NK-92 treated with Interleukin-12 subunit alpha and Interleukin-12 subunit beta, amount 100 ng/mL, for 24 hours (cell line): ENCODE data around the gene RNF38.
"Not testable (repeated sequence)": the region's sequence is repeated elsewhere in the genome, so short reads cannot be mapped to it uniquely, and the experiment has no call there.

Experiments used
- DNase-seq: peaks from one replicate; lab custom pipeline; 2025; lab: John Stamatoyannopoulos, UW

The RNF38 gene

DNA sequence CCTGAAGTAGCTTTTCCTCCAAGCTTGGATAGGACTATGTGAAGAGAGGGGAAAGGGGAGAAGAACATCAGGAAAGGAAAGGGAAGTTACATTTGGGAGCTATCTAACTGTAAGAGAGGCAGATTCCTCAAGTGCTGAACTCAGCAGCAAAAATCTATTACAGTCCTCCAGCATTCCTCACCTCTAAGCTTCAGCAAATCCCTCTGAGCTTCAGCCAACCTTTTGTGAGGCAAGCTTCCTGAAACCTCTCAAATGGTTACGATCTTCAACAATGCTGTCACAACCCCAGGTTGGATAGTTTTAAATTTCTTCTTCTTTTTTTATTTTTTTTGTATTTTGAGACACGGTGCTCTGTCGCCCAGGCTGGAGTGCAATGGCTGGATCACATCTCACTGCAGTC lies 2.5 kb upstream of the RNF38 start:
- DNase-seq: no peak

DNA sequence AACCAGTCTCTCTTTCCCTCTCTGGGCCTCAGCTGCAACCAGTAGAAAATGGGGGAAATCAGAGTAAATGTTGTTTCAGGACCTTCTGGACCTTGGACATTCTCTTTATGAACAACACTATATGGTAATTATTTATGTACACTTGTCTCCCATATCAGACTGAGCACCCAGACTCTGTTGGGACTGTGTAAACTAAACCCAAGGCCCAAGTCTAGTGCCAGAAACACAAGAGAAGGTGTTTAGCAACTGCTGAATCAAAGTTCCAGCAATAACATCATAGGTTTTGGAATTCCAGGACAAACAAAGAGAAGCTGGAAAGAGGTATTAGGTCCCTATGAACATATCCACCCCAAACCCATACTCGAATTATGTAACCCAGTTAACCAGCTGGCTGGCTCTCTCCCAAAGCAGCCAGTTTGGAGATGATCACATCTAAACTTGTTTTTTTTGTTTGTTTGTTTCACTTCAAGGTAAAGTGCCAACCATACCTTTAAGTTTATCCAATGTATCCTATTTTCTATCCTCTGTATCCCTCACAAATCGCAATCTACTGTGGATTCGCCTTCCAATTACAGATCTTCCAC lies 1.9 kb upstream of the RNF38 start:
- no peak for DNase-seq

- peak; percentile 94 for DNase-seq
These were observed 1.2 kb upstream of the RNF38 start for GRCh38 chr9:36401164-36401740.

- DNase-seq: peak; percentile 94
These were observed 479 bp upstream of the RNF38 start for GRCh38 chr9:36400332-36401163.

DNA sequence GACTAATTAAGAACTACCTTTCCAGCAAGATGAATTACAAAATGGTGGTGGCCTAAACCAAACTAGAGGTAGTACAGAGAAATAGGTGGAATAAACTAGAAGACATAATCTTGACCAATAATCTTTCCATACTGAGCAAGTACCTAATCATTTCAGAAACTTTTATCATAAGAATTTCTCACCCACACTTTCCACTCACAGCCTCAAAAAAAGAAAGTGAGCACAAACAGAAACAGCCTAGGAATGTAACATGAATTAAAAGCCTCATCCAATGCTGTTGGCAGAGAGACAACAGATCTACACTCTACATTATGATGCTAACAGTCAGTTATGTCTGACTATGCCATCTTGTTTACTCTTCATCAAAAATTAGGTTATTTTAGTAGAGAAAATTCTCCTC lies 1.3 kb downstream of the RNF38 start:
- no peak for DNase-seq

- peak; percentile 31 for DNase-seq
These were observed 3.1 kb downstream of the RNF38 start for GRCh38 chr9:36396985-36397384.

DNA sequence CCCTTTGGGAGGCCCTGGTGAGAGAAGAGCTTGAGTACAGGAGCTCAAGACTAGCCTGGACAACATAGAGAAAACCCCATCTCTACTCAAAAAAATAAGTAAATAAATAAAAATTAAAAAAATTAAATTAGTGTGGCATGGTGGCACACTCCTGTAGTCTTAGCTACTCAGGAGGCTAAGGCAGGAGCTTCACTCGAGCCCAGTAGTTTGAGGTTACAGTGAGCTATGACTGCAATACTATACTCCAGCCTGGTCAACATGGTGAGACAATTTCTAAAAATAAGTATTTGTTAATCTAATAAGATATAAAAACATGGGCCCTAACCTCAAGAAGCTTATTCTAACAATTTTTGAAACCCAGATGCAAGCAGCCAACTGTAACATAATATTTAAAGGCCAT lies 7.6 kb downstream of the RNF38 start:
- no peak for DNase-seq

GRCh38 chr9:36389590-36389989 lies 10.5 kb downstream of the RNF38 start:
- DNase-seq: no peak

DNA sequence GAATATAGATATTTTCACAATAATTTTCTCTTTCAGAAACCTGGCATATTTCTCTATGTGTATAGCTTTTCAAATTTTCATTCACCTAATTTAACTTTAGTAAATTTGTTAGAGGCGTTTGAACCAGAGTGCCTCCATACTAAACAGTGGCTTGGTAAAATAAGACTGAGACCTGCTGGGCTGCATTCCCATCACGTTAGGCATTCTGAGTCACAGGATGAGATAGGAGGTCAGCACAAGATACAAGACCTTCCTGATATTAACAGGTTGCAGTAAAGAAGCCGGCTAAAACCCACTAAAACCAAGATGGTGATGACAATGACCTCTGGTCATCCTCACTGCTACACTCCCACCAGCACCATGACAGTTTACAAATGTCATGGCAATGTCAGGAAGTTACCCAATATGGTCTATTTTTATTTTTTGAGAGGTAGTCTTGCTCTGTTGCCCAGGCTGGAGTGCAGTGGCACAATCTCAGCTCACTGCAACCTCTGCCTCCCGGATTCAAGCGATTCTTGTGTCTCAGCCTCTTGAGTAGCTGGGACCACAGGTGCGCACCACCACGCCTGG lies 13.6 kb downstream of the RNF38 start:
- not testable (repeated sequence) for DNase-seq

DNA sequence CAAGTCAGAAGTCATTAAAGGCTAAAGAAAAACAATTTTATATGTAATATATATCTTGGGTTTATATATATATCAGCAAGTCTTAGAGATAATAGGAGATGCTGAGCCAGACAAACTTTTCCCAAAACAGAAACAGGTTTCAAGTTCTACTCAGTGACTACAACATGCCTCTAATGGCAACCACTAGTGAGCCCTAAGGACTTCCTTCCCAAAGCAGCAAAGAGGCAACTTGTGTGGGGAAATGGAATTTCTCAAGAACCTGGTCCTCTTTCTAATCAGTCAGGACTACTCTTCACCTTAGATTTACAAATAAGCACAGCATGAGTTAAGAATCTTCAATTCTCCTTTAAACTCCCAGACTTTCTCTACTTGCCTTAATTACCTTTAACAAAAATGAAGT lies 17.6 kb downstream of the RNF38 start:
- DNase-seq: no peak

- no peak for DNase-seq
These were observed 35.5 kb downstream of the RNF38 start for GRCh38 chr9:36364577-36364976.

- no peak for DNase-seq
These were observed 36.6 kb downstream of the RNF38 start for GRCh38 chr9:36363448-36363847.

DNA sequence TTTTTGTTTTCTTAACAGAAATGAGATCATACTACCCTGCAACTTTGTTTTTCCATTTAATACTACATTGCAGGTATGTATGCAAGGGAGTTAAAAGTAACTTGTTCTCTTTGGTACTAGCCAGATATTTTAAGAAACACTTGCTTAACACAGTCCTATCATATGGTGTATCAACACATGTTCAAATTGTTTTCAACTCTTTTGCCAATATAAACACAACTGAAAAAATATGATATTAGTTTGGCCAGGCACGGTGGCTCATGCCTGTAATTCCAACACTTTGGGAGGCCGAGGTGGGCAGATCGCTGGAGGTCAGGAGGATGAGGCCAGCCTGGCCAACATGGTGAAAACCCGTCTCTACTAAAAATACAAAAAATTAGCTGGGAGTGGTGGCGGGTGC lies 41.6 kb downstream of the RNF38 start:
- DNase-seq: no peak

- no peak for DNase-seq
These were observed 42.4 kb downstream of the RNF38 start for GRCh38 chr9:36357639-36358038.

DNA sequence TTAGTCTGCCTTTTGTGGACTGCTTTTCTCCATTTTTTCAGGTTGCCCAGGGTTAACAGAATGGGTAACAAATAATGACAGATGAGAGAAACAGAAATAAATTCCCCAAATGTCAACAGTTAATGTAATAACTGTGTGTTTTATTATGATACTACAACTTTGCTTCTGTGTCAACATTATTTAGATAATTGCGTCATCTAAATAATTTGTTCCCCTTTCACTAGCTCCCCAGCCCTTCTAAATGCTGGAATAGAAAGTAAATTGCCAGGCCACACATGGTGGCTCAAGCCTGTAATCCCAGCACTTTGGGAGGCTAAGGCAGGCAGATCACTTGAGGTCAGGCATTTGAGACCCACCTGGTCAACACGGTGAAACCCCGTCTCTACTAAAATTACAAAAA lies 53.5 kb downstream of the RNF38 start:
- no peak for DNase-seq

DNA sequence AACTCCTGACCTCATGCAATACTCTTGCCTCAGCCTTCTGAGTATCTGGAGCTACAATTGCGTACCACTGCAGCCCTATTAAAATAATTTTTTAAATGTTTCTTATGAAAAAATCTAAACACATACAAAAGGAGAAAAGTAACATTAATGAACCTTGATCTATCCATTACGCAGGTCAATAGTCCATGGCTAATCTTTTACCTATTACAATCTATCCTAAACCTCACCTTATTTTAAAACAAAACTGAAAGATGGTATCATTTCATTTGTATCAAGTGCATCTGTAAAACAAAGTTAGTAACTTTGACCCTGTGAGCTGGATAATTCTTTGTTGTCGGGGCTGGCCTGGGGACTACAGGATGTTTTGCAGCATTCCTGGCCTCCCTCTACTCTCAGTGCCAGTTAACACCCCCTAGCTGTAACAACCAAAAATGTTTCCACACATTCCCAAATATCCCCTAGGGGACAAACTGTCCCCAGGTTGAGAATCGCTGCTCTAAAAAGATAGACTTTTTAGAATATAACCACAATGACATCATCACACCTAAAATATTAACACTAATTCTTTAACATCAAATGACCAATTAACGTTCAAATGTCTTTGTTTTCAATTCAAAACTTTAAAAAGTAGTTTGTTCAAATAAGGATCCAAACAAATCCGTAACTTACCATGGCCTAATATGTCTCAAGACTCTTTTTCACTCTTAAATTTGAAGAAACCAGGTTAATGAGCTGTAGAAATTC lies 54.8 kb downstream of the RNF38 start:
- DNase-seq: no peak

- DNase-seq: no peak
These were observed 58.0 kb downstream of the RNF38 start for GRCh38 chr9:36341936-36342577.

GRCh38 chr9:36337865-36338264 lies 62.2 kb downstream of the RNF38 start:
- no peak for DNase-seq

DNA sequence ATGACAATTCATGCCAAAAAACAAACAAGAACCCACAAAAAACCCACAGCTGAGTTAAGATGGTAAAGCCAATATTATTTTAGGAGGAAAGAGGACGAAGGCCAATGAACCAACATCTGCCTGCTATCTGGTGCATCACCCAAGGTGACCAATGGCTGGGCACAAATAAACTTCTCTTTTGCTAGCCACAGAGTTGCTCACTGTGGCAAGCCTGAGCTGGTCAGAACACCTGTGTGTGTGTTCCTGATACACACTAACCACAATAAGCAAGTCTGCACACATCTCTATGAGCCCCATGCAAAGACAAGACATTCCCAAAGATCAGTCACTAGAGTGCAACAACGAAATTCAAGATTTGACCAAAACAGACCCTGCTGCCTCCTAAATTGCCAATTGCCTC lies 63.1 kb downstream of the RNF38 start:
- no peak for DNase-seq

DNA sequence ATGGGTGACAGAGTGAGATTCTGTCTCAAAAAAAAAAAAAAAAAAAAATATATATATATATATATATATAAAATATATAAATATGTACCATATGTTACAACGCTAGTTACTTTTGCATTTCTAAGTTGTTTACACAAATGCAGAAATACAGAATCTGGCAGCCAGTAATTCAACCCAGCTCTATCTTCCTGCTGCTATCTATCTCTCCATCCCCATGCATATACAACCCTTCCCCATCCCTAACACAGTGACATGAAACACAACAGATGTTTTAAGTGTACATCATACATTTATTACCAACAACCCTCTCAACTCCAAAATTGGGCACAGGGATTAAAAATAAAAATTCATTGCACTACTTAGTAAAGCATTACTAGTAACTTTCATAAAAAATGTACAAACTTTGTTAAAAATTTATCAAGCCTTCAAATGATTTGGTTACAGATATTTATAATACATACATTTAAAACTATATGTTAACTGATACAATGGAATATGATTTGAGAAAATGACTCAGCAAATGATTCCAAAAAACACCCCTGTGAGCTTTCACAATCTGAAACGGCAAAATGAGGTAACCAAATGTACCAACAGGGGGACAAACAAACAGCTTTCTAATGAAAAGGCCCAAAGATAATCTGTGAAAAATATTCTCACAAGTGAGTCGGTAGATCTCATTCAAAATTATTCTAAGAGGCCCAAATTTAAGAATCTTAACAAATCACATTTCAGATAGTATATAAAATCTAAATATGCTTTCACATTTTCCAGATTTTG lies 63.8 kb downstream of the RNF38 start:
- no peak for DNase-seq

GRCh38 chr9:36332006-36332405 lies 68.1 kb downstream of the RNF38 start:
- no peak for DNase-seq
